ENCODE measurements around the gene SLC13A1. TPM values are rescaled to one million over a fixed set of nuclear protein-coding genes. Genes with fewer than 3 reads are reported as not detected.
A peak's percentile ranks its signal among the peaks of the same experiment; 100 is the strongest.

SLC13A1 gene
- polyA plus RNA-seq, 3 donors = 22.5 to 27.9 (median 25.1) TPM

DNA sequence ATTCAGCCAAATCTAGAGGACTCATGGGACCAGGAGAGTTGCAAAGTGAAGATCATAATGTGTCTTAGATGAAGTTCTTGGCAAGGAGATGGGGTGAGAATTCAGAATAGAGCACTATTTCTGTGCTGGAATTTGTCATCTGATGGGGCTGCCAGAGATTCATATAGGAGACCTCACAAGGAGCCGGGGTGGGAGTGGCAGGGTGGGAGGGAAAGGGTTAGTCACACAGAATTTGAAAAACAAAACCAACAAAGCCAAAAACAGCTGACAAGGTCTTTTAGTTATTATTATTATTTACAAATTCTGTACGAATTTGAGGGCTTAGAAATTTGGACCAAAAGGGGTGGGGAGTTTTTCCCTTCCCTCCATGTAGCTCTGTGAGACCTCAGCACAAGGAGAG is 1.7 kb downstream of the SLC13A1 start:
- no peak for DNase-seq (ENCODE audit: low read depth in 3 of 3, low spot score in 2 of 3)

DNA sequence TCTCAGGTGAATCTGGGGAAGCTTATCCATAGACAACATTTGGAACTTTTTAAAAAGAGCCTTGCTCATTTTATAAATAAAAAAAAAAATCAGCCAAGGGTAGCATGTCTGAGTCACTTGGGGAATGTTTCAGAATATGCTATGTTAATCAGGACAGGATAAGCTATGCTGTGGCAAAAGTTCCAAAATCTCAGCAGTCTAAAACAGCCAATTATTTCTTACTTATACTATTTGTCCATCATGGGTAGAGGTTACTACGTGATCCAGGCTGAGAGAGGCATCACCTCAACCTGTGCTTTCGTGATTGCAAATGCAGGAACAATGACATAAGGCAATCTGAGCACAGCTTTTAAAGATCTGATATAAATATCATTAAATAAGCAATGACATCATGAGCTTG is 6.5 kb downstream of the SLC13A1 start:
- DNase-seq (ENCODE audit: low read depth in 3 of 3, low spot score in 2 of 3) = no peak

- DNase-seq (ENCODE audit: low read depth in 3 of 3, low spot score in 2 of 3) = no peak
Observed at GRCh38 chr7:123191132-123191531, 8.6 kb downstream of the SLC13A1 start.

GRCh38 chr7:123190109-123190831 is 9.5 kb downstream of the SLC13A1 start:
- no peak for DNase-seq (ENCODE audit: low read depth in 3 of 3, low spot score in 2 of 3)

- no peak for DNase-seq (ENCODE audit: low read depth in 3 of 3, low spot score in 2 of 3)
Observed at GRCh38 chr7:123185756-123186155, 14.0 kb downstream of the SLC13A1 start.

DNA sequence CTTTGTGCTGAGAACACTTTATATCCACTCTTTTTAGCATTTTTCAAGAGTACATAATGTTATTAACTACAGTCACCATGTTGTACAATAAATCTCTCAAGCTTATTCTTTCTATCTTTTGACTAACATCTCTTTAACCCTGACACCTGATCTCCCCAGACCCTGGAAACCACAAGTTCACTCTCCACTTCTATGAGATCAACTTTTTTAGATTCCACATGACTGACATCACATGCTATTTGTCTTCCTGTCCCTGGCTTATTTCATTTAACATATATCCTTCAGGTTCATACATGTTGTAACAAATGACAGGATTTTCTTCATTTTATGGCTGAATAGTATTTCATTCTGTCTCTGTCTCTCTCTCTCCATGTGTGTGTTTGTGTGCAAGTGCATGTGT is 15.5 kb downstream of the SLC13A1 start:
- DNase-seq (ENCODE audit: low read depth in 3 of 3, low spot score in 2 of 3) = no peak

GRCh38 chr7:123183431-123183830 is 16.3 kb downstream of the SLC13A1 start:
- DNase-seq (ENCODE audit: low read depth in 3 of 3, low spot score in 2 of 3) = no peak

DNA sequence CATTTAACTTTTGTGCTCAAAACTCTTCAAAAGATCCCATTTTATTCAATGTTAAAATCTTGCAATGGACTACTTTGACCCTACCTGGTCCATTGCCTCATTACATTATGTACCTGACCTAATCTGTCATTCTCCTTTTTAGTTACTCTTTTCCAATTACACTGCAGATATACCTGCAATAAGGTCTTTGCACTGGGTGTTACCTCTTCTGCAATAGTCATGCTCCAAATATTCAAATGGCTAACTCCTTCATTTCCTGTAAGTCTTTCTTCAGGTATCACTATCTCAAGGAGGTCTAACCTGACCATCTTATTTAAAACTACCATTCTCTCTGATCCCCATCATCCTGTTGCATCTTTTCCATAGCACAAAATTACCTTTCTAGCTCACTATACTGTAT is 22.3 kb downstream of the SLC13A1 start:
- no peak for DNase-seq (ENCODE audit: low read depth in 3 of 3, low spot score in 2 of 3)

DNA sequence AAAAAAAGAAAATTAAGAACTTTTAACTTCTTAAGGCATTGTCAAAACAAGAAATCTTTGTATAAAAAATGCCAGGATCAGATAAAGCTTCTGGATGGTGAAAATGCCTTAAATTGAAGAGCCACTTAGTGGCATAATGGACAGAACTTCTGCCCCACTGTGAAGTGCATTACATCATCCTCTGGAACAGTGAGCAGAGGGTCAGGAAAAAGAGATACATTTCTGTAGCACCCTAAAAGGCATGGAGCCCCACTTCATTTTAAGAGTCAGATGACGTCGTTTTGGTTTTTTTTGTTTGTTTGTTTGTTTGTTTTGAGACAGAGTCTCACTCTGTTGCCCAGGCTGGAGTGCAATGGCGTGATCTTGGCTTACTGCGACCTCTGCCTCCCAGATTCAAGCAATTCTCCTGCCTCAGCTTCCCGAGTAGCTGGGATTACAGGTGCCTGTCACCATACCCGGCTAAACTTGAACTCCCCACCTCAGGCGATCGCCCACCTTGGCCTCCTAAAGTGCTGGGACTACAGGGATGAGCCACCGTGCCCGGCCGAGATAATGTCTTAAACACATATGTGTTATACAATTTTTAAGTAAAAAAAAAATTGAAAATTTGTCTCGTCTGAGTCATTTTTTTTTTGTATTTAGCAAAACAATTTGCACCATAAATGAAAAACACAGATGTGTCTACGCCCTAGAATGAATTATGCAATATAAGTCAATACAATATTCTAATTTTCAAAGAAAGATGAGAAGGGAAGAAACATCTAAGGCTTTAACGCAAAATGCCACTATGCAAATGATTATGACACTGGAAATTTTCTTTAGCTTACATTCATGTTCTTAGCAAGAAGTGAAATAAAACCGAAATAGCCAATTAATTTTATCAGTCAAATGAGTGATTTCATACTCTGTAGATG is 29.2 kb downstream of the SLC13A1 start:
- DNase-seq (ENCODE audit: low read depth in 3 of 3, low spot score in 2 of 3) = no peak

DNA sequence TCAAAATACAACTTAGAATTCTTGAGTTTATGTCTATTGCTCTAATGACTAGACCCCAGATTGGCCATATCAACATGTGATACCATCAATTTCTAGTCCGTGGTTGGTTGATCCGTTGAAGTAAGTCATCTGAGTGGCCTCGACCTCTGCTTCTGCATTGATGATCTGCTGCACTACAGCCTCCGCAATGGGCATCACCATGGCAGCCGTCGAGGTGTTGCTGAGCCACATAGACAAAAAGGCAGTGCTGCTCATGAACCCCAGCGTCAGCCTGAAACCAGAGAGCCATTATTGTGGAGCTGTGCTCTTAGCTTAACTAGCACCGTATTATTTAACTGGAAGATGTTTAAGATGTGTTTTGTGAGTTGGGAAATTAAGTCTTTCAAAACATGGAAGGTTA is 30.7 kb downstream of the SLC13A1 start:
- DNase-seq (ENCODE audit: low read depth in 3 of 3, low spot score in 2 of 3) = no peak

GRCh38 chr7:123157606-123158005 is 42.2 kb downstream of the SLC13A1 start:
- no peak for DNase-seq (ENCODE audit: low read depth in 3 of 3, low spot score in 2 of 3)

- DNase-seq (ENCODE audit: low read depth in 3 of 3, low spot score in 2 of 3) = no peak
Observed at GRCh38 chr7:123155571-123155970, 44.2 kb downstream of the SLC13A1 start.

GRCh38 chr7:123154231-123154860 is 45.4 kb downstream of the SLC13A1 start:
- DNase-seq (ENCODE audit: low read depth in 3 of 3, low spot score in 2 of 3) = peak; percentile 60 to 68 (median 67)

GRCh38 chr7:123151443-123151842 is 48.3 kb downstream of the SLC13A1 start:
- no peak for DNase-seq (ENCODE audit: low read depth in 3 of 3, low spot score in 2 of 3)

- DNase-seq (ENCODE audit: low read depth in 3 of 3, low spot score in 2 of 3) = no peak
Observed at GRCh38 chr7:123148813-123149212, 51.0 kb downstream of the SLC13A1 start.

GRCh38 chr7:123143252-123144006 is 56.3 kb downstream of the SLC13A1 start:
- no peak for DNase-seq (ENCODE audit: low read depth in 3 of 3, low spot score in 2 of 3)

- DNase-seq (ENCODE audit: low read depth in 3 of 3, low spot score in 2 of 3) = no peak
Observed at GRCh38 chr7:123140561-123140960, 59.2 kb downstream of the SLC13A1 start.

DNA sequence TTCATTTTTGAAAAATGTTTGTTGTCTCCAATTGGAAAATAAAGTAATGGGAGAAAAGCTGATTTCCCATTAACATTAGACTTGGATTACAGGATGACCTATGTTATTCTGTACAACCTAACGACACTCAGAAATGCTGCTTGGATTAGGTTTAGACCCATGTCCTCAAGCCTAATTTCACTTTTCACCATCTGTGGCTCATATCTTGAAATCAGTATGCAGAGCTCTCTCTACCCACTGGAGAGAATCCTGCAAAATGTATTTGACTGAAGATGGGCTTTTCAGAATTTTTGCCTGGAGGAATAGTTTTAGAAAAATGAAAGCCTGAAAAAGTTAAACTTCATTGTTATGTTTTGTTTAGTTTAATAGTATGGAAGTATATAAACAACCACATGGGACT is 63.8 kb downstream of the SLC13A1 start:
- DNase-seq (ENCODE audit: low read depth in 3 of 3, low spot score in 2 of 3) = no peak

- no peak for DNase-seq (ENCODE audit: low read depth in 3 of 3, low spot score in 2 of 3)
Observed at GRCh38 chr7:123133924-123134323, 65.8 kb downstream of the SLC13A1 start.

DNA sequence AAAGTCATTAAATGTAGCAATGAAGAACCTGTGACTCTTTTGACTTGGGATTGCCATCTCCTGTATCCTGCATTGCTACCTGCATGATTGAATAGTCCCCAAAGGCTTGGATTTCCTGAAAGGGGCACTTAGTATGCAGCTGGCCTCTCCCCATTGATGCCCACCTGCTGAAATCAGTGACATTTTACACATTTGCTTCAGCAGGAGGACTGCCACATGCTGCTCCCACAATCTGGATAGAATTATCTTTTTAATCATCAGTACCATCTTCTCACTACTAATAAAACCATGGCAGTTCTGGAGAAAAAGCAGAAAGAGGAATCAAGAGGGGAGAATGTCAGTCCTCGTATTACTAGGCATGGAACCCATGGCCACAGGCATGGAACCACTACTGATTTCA is 67.8 kb downstream of the SLC13A1 start:
- DNase-seq (ENCODE audit: low read depth in 3 of 3, low spot score in 2 of 3) = no peak

DNA sequence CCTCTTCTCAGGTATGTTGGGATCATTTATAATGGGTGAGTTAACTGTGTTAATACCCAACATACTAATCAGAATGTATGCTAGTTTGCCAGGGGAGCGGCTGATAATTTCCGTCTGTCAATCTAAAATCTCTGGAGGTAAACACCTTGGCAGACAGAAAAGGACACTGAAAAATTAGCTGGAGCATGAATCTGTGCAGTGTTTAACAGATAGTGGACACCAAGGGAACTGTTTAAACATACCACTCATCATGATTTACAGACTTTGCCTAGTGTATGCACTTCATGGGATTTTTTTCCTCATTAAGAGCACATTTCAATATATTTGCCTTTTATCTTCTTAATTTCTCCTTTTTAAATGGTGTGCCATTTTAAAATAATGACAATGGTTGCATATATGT is 68.2 kb downstream of the SLC13A1 start:
- DNase-seq (ENCODE audit: low read depth in 3 of 3, low spot score in 2 of 3) = no peak
